ENCODE measurements around the gene ANKRD36C. TPM values are rescaled to one million over a fixed set of nuclear protein-coding genes. Genes with fewer than 3 reads are reported as not detected.

The ANKRD36C gene
- total and polyA plus RNA-seq, 2 experiments from 2014 or later = 16.2 to 16.8 TPM

Small RNAs within 50 kb of the gene (small RNA-seq; reads per million reads assigned to genes)
- gene RN7SL210P (ENCODE audit: low replicate concordance) = not detected

Other genes starting within 250 kb of the ANKRD36C start
- 2.0 and 2.2 TPM in 2 replicates for gene GPAT2, start 43.1 kb upstream of the ANKRD36C start, total RNA-seq (2014; rRNA removed; shearing (Covaris generic))
- gene GPAT2, start 43.1 kb upstream of the ANKRD36C start, polyA plus RNA-seq (2016; fragmentation: Nextera tagmentation; extraction: Ambion mirVana) = 1.4 and 1.6 TPM in 2 replicates
- gene ADRA2B, start 124.7 kb upstream of the ANKRD36C start, total RNA-seq (2014; rRNA removed; shearing (Covaris generic)) = 5.9 and 7.9 TPM in 2 replicates
- 1.5 and 1.7 TPM in 2 replicates for gene ADRA2B, start 124.7 kb upstream of the ANKRD36C start, polyA plus RNA-seq (2016; fragmentation: Nextera tagmentation; extraction: Ambion mirVana)
- gene ASTL, start 146.7 kb upstream of the ANKRD36C start, total RNA-seq (2014; rRNA removed; shearing (Covaris generic)) = 1.6 TPM in 1 of 2 replicates, not detected in the other
- gene ASTL, start 146.7 kb upstream of the ANKRD36C start, polyA plus RNA-seq (2016; fragmentation: Nextera tagmentation; extraction: Ambion mirVana) = 0.23 TPM in 1 of 2 replicates, not detected in the other
- gene DUSP2, start 153.6 kb upstream of the ANKRD36C start, total RNA-seq (2014; rRNA removed; shearing (Covaris generic)) = 10.5 and 13.0 TPM in 2 replicates
- gene DUSP2, start 153.6 kb upstream of the ANKRD36C start, polyA plus RNA-seq (2016; fragmentation: Nextera tagmentation; extraction: Ambion mirVana) = 6.4 and 6.6 TPM in 2 replicates
- gene STARD7, start 217.0 kb upstream of the ANKRD36C start, total RNA-seq (2014; rRNA removed; shearing (Covaris generic)) = 222 TPM in 2 replicates
- 72.0 and 72.2 TPM in 2 replicates for gene STARD7, start 217.0 kb upstream of the ANKRD36C start, polyA plus RNA-seq (2016; fragmentation: Nextera tagmentation; extraction: Ambion mirVana)